ENCODE measurements around the gene NR6A1. TPM values are rescaled to one million over a fixed set of nuclear protein-coding genes. Genes with fewer than 3 reads are reported as not detected.

Gene NR6A1
- total RNA-seq, 2 donors from 2014 or later, result 0.71 to 4.6 TPM

GRCh38 chr9:124502711-124503702 lies 268.1 kb downstream of the NR6A1 start:
- peaks cover 8 to 12% of the 10 kb centered on the region in 2 donors for H3K4me1 ChIP-seq (ENCODE audit: control insufficient read depth in 1 of 2, low read depth in 2 of 2)
- TF ChIP-seq, protein P1, sequence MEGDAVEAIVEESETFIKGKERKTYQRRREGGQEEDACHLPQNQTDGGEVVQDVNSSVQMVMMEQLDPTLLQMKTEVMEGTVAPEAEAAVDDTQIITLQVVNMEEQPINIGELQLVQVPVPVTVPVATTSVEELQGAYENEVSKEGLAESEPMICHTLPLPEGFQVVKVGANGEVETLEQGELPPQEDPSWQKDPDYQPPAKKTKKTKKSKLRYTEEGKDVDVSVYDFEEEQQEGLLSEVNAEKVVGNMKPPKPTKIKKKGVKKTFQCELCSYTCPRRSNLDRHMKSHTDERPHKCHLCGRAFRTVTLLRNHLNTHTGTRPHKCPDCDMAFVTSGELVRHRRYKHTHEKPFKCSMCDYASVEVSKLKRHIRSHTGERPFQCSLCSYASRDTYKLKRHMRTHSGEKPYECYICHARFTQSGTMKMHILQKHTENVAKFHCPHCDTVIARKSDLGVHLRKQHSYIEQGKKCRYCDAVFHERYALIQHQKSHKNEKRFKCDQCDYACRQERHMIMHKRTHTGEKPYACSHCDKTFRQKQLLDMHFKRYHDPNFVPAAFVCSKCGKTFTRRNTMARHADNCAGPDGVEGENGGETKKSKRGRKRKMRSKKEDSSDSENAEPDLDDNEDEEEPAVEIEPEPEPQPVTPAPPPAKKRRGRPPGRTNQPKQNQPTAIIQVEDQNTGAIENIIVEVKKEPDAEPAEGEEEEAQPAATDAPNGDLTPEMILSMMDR (IDR thresholded peaks at IDR 0.05), result no peak
- DNase-seq (ENCODE audit: low spot score) (no peak), ATAC-seq (ENCODE audit: insufficient number of reproducible peaks, low FRiP score, low read depth) (no peak)
- H3K27me3 ChIP-seq (replicated peaks; ENCODE audit: insufficient read depth), result peaks cover 6% of the 10 kb centered on the region
- no peaks in the 10 kb centered on the region for H3K9me3 ChIP-seq
- H3K4me3 ChIP-seq, result no peak overlapping the region
- no peaks in the 10 kb centered on the region for H3K36me3 ChIP-seq
- peak overlapping the region in 1 of 2 donors; percentile 2 for H3K27ac ChIP-seq

DNA sequence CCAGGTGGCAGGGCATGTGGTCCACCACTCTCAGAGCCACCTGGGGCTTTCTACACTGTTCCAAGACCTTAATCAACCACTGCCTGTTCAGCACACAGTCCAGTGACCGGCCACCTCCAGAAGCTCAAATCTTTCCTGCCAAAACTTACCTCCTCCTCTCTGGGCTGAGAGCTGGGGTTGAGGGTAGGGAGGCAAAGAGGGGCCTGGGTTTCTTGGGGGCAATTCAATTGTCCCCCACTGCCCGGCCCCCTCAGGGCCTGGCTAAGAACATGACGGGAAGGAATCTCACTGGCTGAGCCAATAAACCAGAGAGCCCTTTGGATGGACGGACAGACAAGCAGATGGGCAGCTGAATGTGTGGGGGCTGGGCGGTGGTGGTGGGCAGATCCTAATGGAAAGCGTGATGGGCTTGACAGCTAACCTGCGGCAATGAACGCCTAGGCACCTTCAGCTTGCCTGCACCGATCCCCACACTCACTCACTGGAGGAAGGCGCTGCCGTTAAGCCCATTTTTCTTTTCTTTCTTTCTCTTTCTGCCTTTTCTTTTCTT lies 269.3 kb downstream of the NR6A1 start:
- Histone ChIP-seq H3K27me3 (replicated peaks; ENCODE audit: insufficient read depth) (peaks cover 6% of the 10 kb centered on the region), H3K36me3 (no peaks in the 10 kb centered on the region), H3K4me1 (ENCODE audit: control insufficient read depth in 1 of 2, low read depth in 2 of 2) (peaks cover 8 to 12% of the 10 kb centered on the region in 2 donors), H3K27ac (no peak overlapping the region), H3K9me3 (no peaks in the 10 kb centered on the region), H3K4me3 (no peak overlapping the region)
- no peak for ATAC-seq (ENCODE audit: insufficient number of reproducible peaks, low FRiP score, low read depth)
- no peak for DNase-seq (ENCODE audit: low spot score)
- TF ChIP-seq, protein P1 (IDR thresholded peaks at IDR 0.05), result no peak

GRCh38 chr9:124500796-124501611 lies 270.1 kb downstream of the NR6A1 start:
- DNase-seq (ENCODE audit: low spot score) (no peak), ATAC-seq (ENCODE audit: insufficient number of reproducible peaks, low FRiP score, low read depth) (no peak)
- no peak overlapping the region for H3K27ac ChIP-seq
- peaks cover 8 to 12% of the 10 kb centered on the region in 2 donors for H3K4me1 ChIP-seq (ENCODE audit: control insufficient read depth in 1 of 2, low read depth in 2 of 2)
- H3K4me3 ChIP-seq, result no peak overlapping the region
- TF ChIP-seq, protein P1 (IDR thresholded peaks at IDR 0.05), result no peak
- no peaks in the 10 kb centered on the region for H3K36me3 ChIP-seq
- no peaks in the 10 kb centered on the region for H3K9me3 ChIP-seq
- H3K27me3 ChIP-seq (replicated peaks; ENCODE audit: insufficient read depth), result peaks cover 6% of the 10 kb centered on the region

GRCh38 chr9:124500028-124500795 lies 270.9 kb downstream of the NR6A1 start:
- peaks cover 8 to 12% of the 10 kb centered on the region in 2 donors for H3K4me1 ChIP-seq (ENCODE audit: control insufficient read depth in 1 of 2, low read depth in 2 of 2)
- H3K27ac ChIP-seq, result no peak overlapping the region
- DNase-seq (ENCODE audit: low spot score), result no peak
- H3K9me3 ChIP-seq, result no peaks in the 10 kb centered on the region
- TF ChIP-seq, protein P1 (IDR thresholded peaks at IDR 0.05), result no peak
- H3K36me3 ChIP-seq, result no peaks in the 10 kb centered on the region
- H3K4me3 ChIP-seq, result no peak overlapping the region
- ATAC-seq (ENCODE audit: insufficient number of reproducible peaks, low FRiP score, low read depth), result no peak
- peaks cover 6% of the 10 kb centered on the region for H3K27me3 ChIP-seq (replicated peaks; ENCODE audit: insufficient read depth)

All from thoracic aorta (tissue), 2 donors.